HepG2 (cell line): ENCODE data around the gene SP5. TPM values are rescaled to one million over a fixed set of nuclear protein-coding genes. Genes with fewer than 3 reads are reported as not detected.

Experiments
- ASH2L ChIP-seq: fragments of 300-600, 200-600 bp; sonication (generic); IDR thresholded peaks from 2 replicates; pipeline ENCODE4 v1.7.0; 2017; ENCODE audit warnings: low read depth, mild to moderate bottlenecking, moderate library complexity, mixed read lengths, low read length; ENCODE audit not compliant: insufficient read length
- ATAD3A ChIP-seq: sonication (generic); formaldehyde crosslinking; IDR thresholded peaks from 2 replicates; pipeline ENCODE4 v1.4.0; 2020; ENCODE audit warnings: missing genetic modification reagents
- BRF2 ChIP-seq: sonication (generic); formaldehyde crosslinking; IDR thresholded peaks from 2 replicates; pipeline ENCODE4 v1.8.1; 2022; ENCODE audit warnings: mild to moderate bottlenecking, missing genetic modification reagents
- HDAC1 ChIP-seq: sonication (generic); formaldehyde crosslinking; IDR thresholded peaks from 2 replicates; pipeline ENCODE4 v1.5.1; 2020; ENCODE audit warnings: mild to moderate bottlenecking, missing genetic modification reagents
- KLF13 ChIP-seq: sonication (generic); formaldehyde crosslinking; IDR thresholded peaks from 2 replicates; pipeline ENCODE4 v1.4.0; 2020; ENCODE audit warnings: mild to moderate bottlenecking, missing genetic modification reagents
- PHB2 ChIP-seq: fragments of 450-650 bp; IDR thresholded peaks from 2 replicates; pipeline ENCODE4 v1.6.1; 2018; ENCODE audit not compliant: partially characterized antibody
- POLR2A ChIP-seq, 2 experiments: IDR thresholded peaks; 2 replicates each; pipeline ENCODE4 v1.6.1; 2011; ENCODE audit warnings: low read depth in 2 of 2, low read length in 2 of 2, mild to moderate bottlenecking in 1 of 2, moderate library complexity in 1 of 2; ENCODE audit not compliant: insufficient read depth in 1 of 2
- SNRNP70 ChIP-seq: fragments of 200-400 bp; formaldehyde crosslinking; IDR thresholded peaks from 2 replicates; pipeline ENCODE4 v1.6.1; 2017; ENCODE audit warnings: mild to moderate bottlenecking, low read depth, low read length, moderate library complexity
- STAT5B ChIP-seq: sonication (generic); formaldehyde crosslinking; IDR thresholded peaks from 2 replicates; pipeline ENCODE4 v1.4.0; 2020; ENCODE audit warnings: missing genetic modification reagents
- TBL1XR1 ChIP-seq: fragments of 150-350 bp; IDR thresholded peaks from 2 replicates; pipeline ENCODE4 v1.6.1; 2014; ENCODE audit warnings: borderline replicate concordance, low read length; ENCODE audit not compliant: partially characterized antibody
- YY1 ChIP-seq: IDR thresholded peaks from 2 replicates; pipeline ENCODE4 v1.6.1; 2011; ENCODE audit warnings: low read length, low read depth, moderate library complexity, mild to moderate bottlenecking; ENCODE audit not compliant: insufficient read depth, insufficient replicate concordance
- ZBTB20 ChIP-seq: sonication (generic); formaldehyde crosslinking; IDR thresholded peaks from 2 replicates; pipeline ENCODE4 v1.8.1; 2023; ENCODE audit warnings: missing genetic modification reagents, low read depth, mild to moderate bottlenecking, borderline replicate concordance
- ZNF367 ChIP-seq: sonication (generic); formaldehyde crosslinking; IDR thresholded peaks from 2 replicates; pipeline ENCODE4 v1.4.0; 2020; ENCODE audit warnings: missing genetic modification reagents, borderline replicate concordance
- ZNF550 ChIP-seq: sonication (generic); formaldehyde crosslinking; IDR thresholded peaks from 2 replicates; pipeline ENCODE4 v1.4.0; 2020; ENCODE audit warnings: mild to moderate bottlenecking, missing genetic modification reagents, borderline replicate concordance
- ZNF766 ChIP-seq: sonication (generic); formaldehyde crosslinking; IDR thresholded peaks from 2 replicates; pipeline ENCODE4 v1.5.0; 2020; ENCODE audit warnings: missing genetic modification reagents, borderline replicate concordance
- polyA plus RNA-seq, 8 experiments: library from polyadenylated mRNA; depleted of rRNA in 3 of 8; stranded (reverse) in 7 of 8; unstranded in 1 of 8; fragments of >200 nt; fragmentation: Illumina TruSeq in 4 of 8; extraction: Trizol in 4 of 8; gene quantifications; 2 replicates each; pipeline versions ENCODE4 v1.2.1 to v1.2.3, GENCODE V29; 2011 to 2016; ENCODE audit warnings: low read depth in 4 of 8, missing spikeins in 1 of 8, mixed read lengths in 1 of 8; ENCODE audit not compliant: insufficient read depth in 1 of 8
- total RNA-seq, 5 experiments: library from RNA; depleted of rRNA; stranded (reverse); fragments of >200 nt; fragmentation: Illumina TruSeq; extraction: Trizol; gene quantifications; 2 replicates each; pipeline ENCODE4 v1.2.3, GENCODE V29; 2016; ENCODE audit warnings: low read depth in 1 of 5
- TF ChIP-seq, protein P1 (sequence below): IDR thresholded peaks from 2 replicates; pipeline ENCODE4 v1.6.1; 2016; ENCODE audit warnings: mild to moderate bottlenecking
- TF ChIP-seq, protein P2 (sequence below): sonication (generic); formaldehyde crosslinking; IDR thresholded peaks from 2 replicates; pipeline ENCODE4 v1.4.0; 2020; ENCODE audit warnings: missing genetic modification reagents
- TF ChIP-seq, protein P3 (sequence below): fragments of 450-650 bp; IDR thresholded peaks from 2 replicates; pipeline ENCODE4 v1.6.1; 2017; ENCODE audit warnings: mild to moderate bottlenecking
- TF ChIP-seq, protein P4 (sequence below): sonication (generic); formaldehyde crosslinking; IDR thresholded peaks from 2 replicates; pipeline ENCODE4 v1.9.0; 2021; ENCODE audit warnings: missing genetic modification reagents, borderline replicate concordance
- TF ChIP-seq, protein P5 (sequence below): sonication (generic); formaldehyde crosslinking; IDR thresholded peaks from 2 replicates; pipeline ENCODE4 v1.5.0; 2020; ENCODE audit warnings: missing genetic modification reagents

Gene SP5
- total and polyA plus RNA-seq, 2 of the 13 experiments (the other 11 are each of a cell fraction or from before 2014, with no cell fraction given): 50.8 to 119 TPM

GRCh38 chr2:170711774-170712652 is 3.1 kb upstream of the SP5 start (continued):
- TF ChIP-seq, protein P1, sequence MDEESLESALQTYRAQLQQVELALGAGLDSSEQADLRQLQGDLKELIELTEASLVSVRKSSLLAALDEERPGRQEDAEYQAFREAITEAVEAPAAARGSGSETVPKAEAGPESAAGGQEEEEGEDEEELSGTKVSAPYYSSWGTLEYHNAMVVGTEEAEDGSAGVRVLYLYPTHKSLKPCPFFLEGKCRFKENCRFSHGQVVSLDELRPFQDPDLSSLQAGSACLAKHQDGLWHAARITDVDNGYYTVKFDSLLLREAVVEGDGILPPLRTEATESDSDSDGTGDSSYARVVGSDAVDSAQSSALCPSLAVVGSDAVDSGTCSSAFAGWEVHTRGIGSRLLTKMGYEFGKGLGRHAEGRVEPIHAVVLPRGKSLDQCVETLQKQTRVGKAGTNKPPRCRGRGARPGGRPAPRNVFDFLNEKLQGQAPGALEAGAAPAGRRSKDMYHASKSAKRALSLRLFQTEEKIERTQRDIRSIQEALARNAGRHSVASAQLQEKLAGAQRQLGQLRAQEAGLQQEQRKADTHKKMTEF (CRISPR knock-in tag): peak; percentile 91
- TF ChIP-seq POLR2A (IDR thresholded peaks at IDR 0.05; ENCODE audit: insufficient read depth in 1 of 2, low read depth in 2 of 2, low read length in 2 of 2) (peak in 1 of 2 experiments; percentile 68; a peak in 2 of 4 replicates), YY1 (peak; percentile 76), STAT5B (CRISPR knock-in tag) (no peak), BRF2 (CRISPR knock-in tag) (peak; percentile 63; the same call in 1 of the 2 replicates), HDAC1 (CRISPR knock-in tag) (peak; percentile 92), ZBTB20 (CRISPR knock-in tag) (peak; percentile 99), TBL1XR1 (no peak), KLF13 (no peak), ATAD3A (no peak), ASH2L (peak; percentile 83), SNRNP70 (no peak), ZNF367 (CRISPR knock-in tag) (no peak), ZNF550 (no peak), ZNF766 (CRISPR knock-in tag) (0 out of 2 replicates have a peak, but pooled peaks have one; percentile 75), PHB2 (no peak)
- TF ChIP-seq, protein P2, sequence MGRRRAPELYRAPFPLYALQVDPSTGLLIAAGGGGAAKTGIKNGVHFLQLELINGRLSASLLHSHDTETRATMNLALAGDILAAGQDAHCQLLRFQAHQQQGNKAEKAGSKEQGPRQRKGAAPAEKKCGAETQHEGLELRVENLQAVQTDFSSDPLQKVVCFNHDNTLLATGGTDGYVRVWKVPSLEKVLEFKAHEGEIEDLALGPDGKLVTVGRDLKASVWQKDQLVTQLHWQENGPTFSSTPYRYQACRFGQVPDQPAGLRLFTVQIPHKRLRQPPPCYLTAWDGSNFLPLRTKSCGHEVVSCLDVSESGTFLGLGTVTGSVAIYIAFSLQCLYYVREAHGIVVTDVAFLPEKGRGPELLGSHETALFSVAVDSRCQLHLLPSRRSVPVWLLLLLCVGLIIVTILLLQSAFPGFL (CRISPR knock-in tag): no peak
- TF ChIP-seq, protein P3, sequence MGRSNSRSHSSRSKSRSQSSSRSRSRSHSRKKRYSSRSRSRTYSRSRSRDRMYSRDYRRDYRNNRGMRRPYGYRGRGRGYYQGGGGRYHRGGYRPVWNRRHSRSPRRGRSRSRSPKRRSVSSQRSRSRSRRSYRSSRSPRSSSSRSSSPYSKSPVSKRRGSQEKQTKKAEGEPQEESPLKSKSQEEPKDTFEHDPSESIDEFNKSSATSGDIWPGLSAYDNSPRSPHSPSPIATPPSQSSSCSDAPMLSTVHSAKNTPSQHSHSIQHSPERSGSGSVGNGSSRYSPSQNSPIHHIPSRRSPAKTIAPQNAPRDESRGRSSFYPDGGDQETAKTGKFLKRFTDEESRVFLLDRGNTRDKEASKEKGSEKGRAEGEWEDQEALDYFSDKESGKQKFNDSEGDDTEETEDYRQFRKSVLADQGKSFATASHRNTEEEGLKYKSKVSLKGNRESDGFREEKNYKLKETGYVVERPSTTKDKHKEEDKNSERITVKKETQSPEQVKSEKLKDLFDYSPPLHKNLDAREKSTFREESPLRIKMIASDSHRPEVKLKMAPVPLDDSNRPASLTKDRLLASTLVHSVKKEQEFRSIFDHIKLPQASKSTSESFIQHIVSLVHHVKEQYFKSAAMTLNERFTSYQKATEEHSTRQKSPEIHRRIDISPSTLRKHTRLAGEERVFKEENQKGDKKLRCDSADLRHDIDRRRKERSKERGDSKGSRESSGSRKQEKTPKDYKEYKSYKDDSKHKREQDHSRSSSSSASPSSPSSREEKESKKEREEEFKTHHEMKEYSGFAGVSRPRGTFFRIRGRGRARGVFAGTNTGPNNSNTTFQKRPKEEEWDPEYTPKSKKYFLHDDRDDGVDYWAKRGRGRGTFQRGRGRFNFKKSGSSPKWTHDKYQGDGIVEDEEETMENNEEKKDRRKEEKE: no peak
- TF ChIP-seq, protein P4, sequence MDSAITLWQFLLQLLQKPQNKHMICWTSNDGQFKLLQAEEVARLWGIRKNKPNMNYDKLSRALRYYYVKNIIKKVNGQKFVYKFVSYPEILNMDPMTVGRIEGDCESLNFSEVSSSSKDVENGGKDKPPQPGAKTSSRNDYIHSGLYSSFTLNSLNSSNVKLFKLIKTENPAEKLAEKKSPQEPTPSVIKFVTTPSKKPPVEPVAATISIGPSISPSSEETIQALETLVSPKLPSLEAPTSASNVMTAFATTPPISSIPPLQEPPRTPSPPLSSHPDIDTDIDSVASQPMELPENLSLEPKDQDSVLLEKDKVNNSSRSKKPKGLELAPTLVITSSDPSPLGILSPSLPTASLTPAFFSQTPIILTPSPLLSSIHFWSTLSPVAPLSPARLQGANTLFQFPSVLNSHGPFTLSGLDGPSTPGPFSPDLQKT (CRISPR knock-in tag): no peak
- TF ChIP-seq, protein P5, sequence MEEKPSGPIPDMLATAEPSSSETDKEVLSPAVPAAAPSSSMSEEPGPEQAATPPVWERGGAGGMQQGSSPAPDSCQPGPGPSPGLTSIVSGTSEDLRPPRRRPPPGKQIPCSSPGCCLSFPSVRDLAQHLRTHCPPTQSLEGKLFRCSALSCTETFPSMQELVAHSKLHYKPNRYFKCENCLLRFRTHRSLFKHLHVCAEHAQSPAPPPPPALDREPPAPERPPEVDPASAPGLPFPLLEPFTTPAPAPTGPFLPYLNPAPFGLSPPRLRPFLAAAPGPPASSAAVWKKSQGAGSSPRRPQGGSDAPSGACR: peak; percentile 94
